ENCODE measurements around the gene GFOD2. TPM values are rescaled to one million over a fixed set of nuclear protein-coding genes. Genes with fewer than 3 reads are reported as not detected.

The GFOD2 gene
- total and polyA plus RNA-seq, 2 of the 13 experiments (the other 11 are each of a cell fraction or from before 2014, with no cell fraction given) = 11.1 to 17.2 TPM

GRCh38 chr16:67726106-67727034 is 7.3 kb upstream of the GFOD2 start (continued):
- peak; percentile 68 for TF ChIP-seq ZNF407 (CRISPR knock-in tag; IDR thresholded peaks at IDR 0.05; ENCODE audit: not compliant biosample characterization)
- peak; percentile 54; the same call in 1 of the 2 replicates for TF ChIP-seq ZNF281 (CRISPR knock-in tag; IDR thresholded peaks at IDR 0.05; ENCODE audit: borderline replicate concordance)
- TF ChIP-seq XRCC5 (optimal IDR thresholded peaks at IDR 0.05; ENCODE audit: low read length) = peak; percentile 43
- TF ChIP-seq MATR3 (CRISPR knock-in tag; IDR thresholded peaks at IDR 0.05) = no peak
- TF ChIP-seq NFIB (CRISPR knock-in tag; IDR thresholded peaks at IDR 0.05; ENCODE audit: borderline replicate concordance) = no peak
- TF ChIP-seq NAIF1 (CRISPR knock-in tag; IDR thresholded peaks at IDR 0.05; ENCODE audit: borderline replicate concordance) = no peak
- TF ChIP-seq ATF7-NPFF (CRISPR knock-in tag; IDR thresholded peaks at IDR 0.05; ENCODE audit: low read depth) = 0 out of 2 replicates have a peak, but pooled peaks have one; percentile 43
- TF ChIP-seq SMAD3 (CRISPR knock-in tag; IDR thresholded peaks at IDR 0.05) = peak; percentile 69; the same call in 1 of the 2 replicates
- TF ChIP-seq ZNF142 (CRISPR knock-in tag; IDR thresholded peaks at IDR 0.05) = no peak
- TF ChIP-seq GTF3A (CRISPR knock-in tag; conservative IDR thresholded peaks at IDR 0.05) = no peak
